ENCODE data around the gene PDE10A. TPM values are rescaled to one million over a fixed set of nuclear protein-coding genes. Genes with fewer than 3 reads are reported as not detected.

PDE10A gene
- total and polyA plus RNA-seq, 9 of the 15 experiments (the other 6 are each of a cell fraction or from before 2014, with no cell fraction given) = 0.04 TPM; not detected in 8

DNA sequence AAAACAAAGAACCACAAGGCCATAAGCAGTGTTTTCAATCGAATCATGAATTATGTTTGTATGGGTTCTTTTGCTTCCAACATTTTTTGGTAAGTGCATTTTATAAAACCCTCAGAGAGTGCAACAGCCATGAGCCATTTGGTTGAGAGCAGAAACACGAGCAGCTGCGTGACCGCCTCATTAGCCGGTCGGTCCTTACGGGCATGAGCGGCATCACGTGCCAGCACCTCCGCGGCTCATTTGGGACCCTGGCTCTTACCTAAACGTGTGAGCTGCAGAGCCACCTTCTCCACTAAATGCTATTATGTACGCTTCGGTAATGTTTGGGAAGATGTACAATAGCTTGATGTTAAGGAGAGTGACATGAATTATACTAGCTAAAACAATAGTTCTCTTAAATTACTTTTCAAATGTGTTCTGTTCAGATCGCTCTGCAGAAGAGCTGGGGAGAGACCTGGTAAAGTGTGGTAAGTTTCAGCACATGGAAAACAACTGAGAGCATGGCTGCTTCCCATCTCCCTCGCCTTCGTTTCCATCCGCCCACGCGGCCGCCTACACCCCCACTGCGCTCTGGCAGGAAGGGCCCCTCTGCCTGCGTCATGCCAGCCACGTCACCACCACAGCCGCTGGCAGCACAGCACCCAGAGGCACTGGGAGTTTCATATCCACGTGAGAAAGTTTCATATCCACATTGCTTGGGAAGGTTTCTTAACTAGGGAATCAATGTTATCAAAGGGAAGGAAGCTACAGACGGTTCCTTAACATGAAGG lies 23.7 kb upstream of the PDE10A start:
- no TSS peak for BruUV-seq (replicated peaks)
- WGBS (ENCODE audit: insufficient coverage, low coverage, missing lambda C conversion rate) = under 1% methylated on average over 27 of the region's 27 CpGs
- 0 out of 2 replicates have a peak, but pooled peaks have one; percentile 33 for TF ChIP-seq CREM (IDR thresholded peaks at IDR 0.05; ENCODE audit: low read depth)
- TF ChIP-seq ZFP1 (CRISPR knock-in tag; IDR thresholded peaks at IDR 0.05) = no peak
- peak; percentile 70 for TF ChIP-seq EGR1 (conservative IDR thresholded peaks at IDR 0.05)

DNA sequence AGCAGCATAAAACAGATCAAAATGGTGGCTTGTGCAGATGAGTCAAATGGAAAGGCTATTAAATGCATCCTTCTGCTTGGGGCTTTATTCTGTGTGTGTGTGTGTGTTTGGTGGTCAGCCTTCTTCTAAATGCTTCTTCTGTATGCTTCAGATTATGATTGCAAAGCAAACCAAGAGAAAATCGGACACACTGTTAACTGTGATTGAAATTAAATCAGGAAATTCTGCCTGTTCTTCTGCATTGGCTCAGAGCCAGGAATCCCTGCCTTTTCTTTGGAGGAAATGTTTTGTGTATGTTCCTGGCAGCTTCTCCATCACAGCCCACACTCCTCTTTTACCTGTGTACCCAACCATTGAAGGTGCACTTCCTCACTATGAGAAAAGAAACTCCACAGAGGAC lies 22.3 kb upstream of the PDE10A start:
- no peak for FAIRE-seq
- Histone ChIP-seq H3K9me3 (replicated peaks; ENCODE audit: control insufficient read depth, insufficient read depth, low read depth, low read length) (no peaks in the 10 kb centered on the region), H3K79me2 (ENCODE audit: control insufficient read depth, insufficient read depth, low read length) (no peaks in the 10 kb centered on the region), H2AFZ (ENCODE audit: low read depth, low read length) (no peak overlapping the region), H3K4me1 (replicated peaks in 1 of 2; ENCODE audit: control insufficient read depth in 2 of 2, insufficient read depth in 2 of 2, low read length in 2 of 2) (no peaks in the 10 kb centered on the region; a peak in 1 of 5 replicates), H3K36me3 (ENCODE audit: control insufficient read depth, insufficient read depth, low read length) (no peaks in the 10 kb centered on the region), H3K9ac (ENCODE audit: insufficient read depth in 1 of 2, low read depth in 2 of 2, low read length in 2 of 2) (no peak overlapping the region), H3K9me1 (ENCODE audit: control insufficient read depth, insufficient read depth, low read length) (no peaks in the 10 kb centered on the region), H3K4me2 (ENCODE audit: insufficient read depth, low read length) (no peak overlapping the region), H3K27me3 (ENCODE audit: control insufficient read depth in 2 of 2, insufficient read depth in 2 of 2, low read length in 2 of 2) (0 out of 5 replicates have a peak, but pooled peaks cover 0 to 10% of the 10 kb centered on the region in 2 experiments), H3K4me3 (no peak overlapping the region), H3K27ac (ENCODE audit: extremely low read depth, low read depth, low read length) (no peak overlapping the region), H4K20me1 (replicated peaks; ENCODE audit: control insufficient read depth, insufficient read depth, low read length) (no peaks in the 10 kb centered on the region)
- TF ChIP-seq KDM2B (CRISPR knock-in tag; IDR thresholded peaks at IDR 0.05) = no peak
- TF ChIP-seq NFIC (IDR thresholded peaks at IDR 0.05) = peak; percentile 69
- no peak for TF ChIP-seq SIRT6 (IDR thresholded peaks at IDR 0.05; ENCODE audit: low read depth, low read length)
- BruUV-seq (replicated peaks) = no TSS peak
- no peak for ATAC-seq
- in situ Hi-C loops (cut with MboI) (no loop called here), intact Hi-C loops (cut with micrococcal nuclease) (no loop called here)
- POLR2A ChIA-PET = no interaction called here
- DNase-seq (ENCODE audit: extremely low read depth in 1 of 4, low spot score in 3 of 4) = no peak
- CTCF ChIA-PET (ENCODE audit: low intra/inter-chr PET ratio) = no interaction called here
- WGBS (ENCODE audit: insufficient coverage, low coverage, missing lambda C conversion rate) = 0% methylated on average over 1 of the region's 1 CpG

More for the DNA sequence above, 23.7 kb upstream of the PDE10A start:
- H3K4me1 ChIP-seq (replicated peaks in 1 of 2; ENCODE audit: control insufficient read depth in 2 of 2, insufficient read depth in 2 of 2, low read length in 2 of 2) = no peaks in the 10 kb centered on the region; a peak in 1 of 5 replicates
- ATAC-seq = no peak
- H3K36me3 ChIP-seq (ENCODE audit: control insufficient read depth, insufficient read depth, low read length) = no peaks in the 10 kb centered on the region
- ChIA-PET CTCF (ENCODE audit: low intra/inter-chr PET ratio) (no interaction called here), POLR2A (interaction anchor here (0.6 to 1.4 kb wide), 2 partner anchors 10 to 1684 kb away, joined by 3 read pairs; no protein-coding TSS in a partner anchor)
- no peaks in the 10 kb centered on the region for H3K9me3 ChIP-seq (replicated peaks; ENCODE audit: control insufficient read depth, insufficient read depth, low read depth, low read length)
- H3K79me2 ChIP-seq (ENCODE audit: control insufficient read depth, insufficient read depth, low read length) = no peaks in the 10 kb centered on the region
- H3K27me3 ChIP-seq (ENCODE audit: control insufficient read depth in 2 of 2, insufficient read depth in 2 of 2, low read length in 2 of 2) = 0 out of 5 replicates have a peak, but pooled peaks cover 0 to 10% of the 10 kb centered on the region in 2 experiments
- H3K27ac ChIP-seq (ENCODE audit: extremely low read depth, low read depth, low read length) = no peak overlapping the region
- no peak overlapping the region for H3K4me3 ChIP-seq
- in situ Hi-C loops (cut with MboI) (no loop called here), intact Hi-C loops (cut with micrococcal nuclease) (no loop called here)
- H2AFZ ChIP-seq (ENCODE audit: low read depth, low read length) = no peak overlapping the region
- H3K4me2 ChIP-seq (ENCODE audit: insufficient read depth, low read length) = no peak overlapping the region
- no peaks in the 10 kb centered on the region for H3K9me1 ChIP-seq (ENCODE audit: control insufficient read depth, insufficient read depth, low read length)
- H3K9ac ChIP-seq (ENCODE audit: insufficient read depth in 1 of 2, low read depth in 2 of 2, low read length in 2 of 2) = no peak overlapping the region
- no peak for DNase-seq (ENCODE audit: extremely low read depth in 1 of 4, low spot score in 3 of 4)
- H4K20me1 ChIP-seq (replicated peaks; ENCODE audit: control insufficient read depth, insufficient read depth, low read length) = no peaks in the 10 kb centered on the region
- FAIRE-seq = no peak
